Mucosa of stomach (tissue), 1 donor: Measurements from ENCODE around the gene PDE8B.

Experiments
- H3K27me3 ChIP-seq: one replicate; pipeline ENCODE4 v1.7.0; 2013; ENCODE audit warnings: mild to moderate bottlenecking, low read length; ENCODE audit not compliant: control insufficient read depth, insufficient read depth
- H3K36me3 ChIP-seq: one replicate; pipeline ENCODE4 v1.7.0; 2013; ENCODE audit warnings: low read length; ENCODE audit not compliant: control insufficient read depth, insufficient read depth
- H3K4me1 ChIP-seq: one replicate; pipeline ENCODE4 v1.7.0; 2013; ENCODE audit warnings: mild to moderate bottlenecking, low read length; ENCODE audit not compliant: control insufficient read depth, insufficient read depth
- H3K4me3 ChIP-seq: one replicate; pipeline ENCODE4 v1.7.0; 2013; ENCODE audit warnings: low read length
- H3K9ac ChIP-seq: one replicate; pipeline ENCODE4 v1.7.0; 2013; ENCODE audit warnings: mild to moderate bottlenecking, low read length, moderate library complexity
- H3K9me3 ChIP-seq: one replicate; pipeline ENCODE4 v1.7.0; 2013; ENCODE audit warnings: mild to moderate bottlenecking, low read length, moderate library complexity; ENCODE audit not compliant: control insufficient read depth
- donor health status: Pancreatic carcinoma.

PDE8B gene

DNA sequence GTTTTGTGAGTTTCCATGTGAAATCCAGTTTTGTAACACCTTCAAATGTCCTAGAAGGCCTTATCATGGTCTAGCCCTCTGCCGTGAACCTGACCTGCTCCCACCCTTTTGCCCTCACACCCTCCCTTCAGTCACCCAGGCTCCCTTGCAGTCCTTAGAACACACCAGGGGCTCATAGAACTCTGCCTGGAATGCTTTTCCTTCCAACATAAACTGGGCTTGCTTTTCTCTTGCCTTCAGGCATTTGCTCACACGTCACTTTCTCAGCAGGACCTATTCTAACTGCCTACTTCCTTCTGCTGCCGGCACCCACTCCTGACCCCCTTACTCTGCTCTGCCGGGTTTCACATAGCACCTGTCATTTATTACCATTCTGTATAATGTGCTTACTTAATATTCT lies 111.9 kb downstream of the PDE8B start:
- H3K9me3 ChIP-seq, result no peaks in the 10 kb centered on the region
- no peak overlapping the region for H3K4me3 ChIP-seq
- H3K27me3 ChIP-seq, result no peaks in the 10 kb centered on the region
- no peaks in the 10 kb centered on the region for H3K36me3 ChIP-seq
- no peaks in the 10 kb centered on the region for H3K4me1 ChIP-seq
- no peak overlapping the region for H3K9ac ChIP-seq

DNA sequence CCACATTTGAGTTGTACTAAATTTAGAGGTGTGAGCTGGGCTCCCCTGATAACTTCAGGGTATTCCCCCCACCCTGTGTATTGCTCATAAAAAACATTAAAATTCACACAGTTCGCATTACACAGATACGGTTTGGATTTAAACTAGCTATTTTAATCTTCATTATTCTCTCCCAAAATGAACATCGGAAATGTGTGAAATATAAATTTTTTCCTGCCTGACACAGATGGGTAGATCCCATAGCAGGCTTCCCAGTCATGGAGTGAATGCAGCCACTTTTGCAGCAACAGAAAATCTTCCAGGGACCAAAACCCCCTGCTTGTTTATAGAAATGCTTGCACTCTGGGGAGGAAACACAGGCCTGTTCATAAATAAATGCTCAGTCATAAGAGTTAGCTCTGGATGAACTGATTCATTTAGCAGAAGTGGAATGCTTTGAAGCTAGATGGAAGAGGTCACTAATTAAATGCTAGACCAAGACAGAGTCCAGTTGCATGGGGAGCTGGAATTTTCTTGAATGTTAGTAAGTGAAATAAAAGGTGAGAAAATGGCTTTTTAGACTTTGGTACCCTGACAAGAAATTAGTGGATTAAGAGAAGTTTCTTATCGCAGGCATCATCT lies 115.6 kb downstream of the PDE8B start:
- no peak overlapping the region for H3K9ac ChIP-seq
- H3K27me3 ChIP-seq, result no peaks in the 10 kb centered on the region
- no peak overlapping the region for H3K4me3 ChIP-seq
- H3K9me3 ChIP-seq, result no peaks in the 10 kb centered on the region
- no peaks in the 10 kb centered on the region for H3K36me3 ChIP-seq
- H3K4me1 ChIP-seq, result no peaks in the 10 kb centered on the region

- Histone ChIP-seq H3K9ac (no peak overlapping the region), H3K4me3 (no peak overlapping the region), H3K36me3 (no peaks in the 10 kb centered on the region), H3K4me1 (no peaks in the 10 kb centered on the region), H3K27me3 (no peaks in the 10 kb centered on the region), H3K9me3 (no peaks in the 10 kb centered on the region)
Observed at GRCh38 chr5:77326986-77327734, 116.7 kb downstream of the PDE8B start.

- Histone ChIP-seq H3K36me3 (no peaks in the 10 kb centered on the region), H3K9ac (no peak overlapping the region), H3K4me3 (no peak overlapping the region), H3K9me3 (no peaks in the 10 kb centered on the region), H3K4me1 (no peaks in the 10 kb centered on the region), H3K27me3 (no peaks in the 10 kb centered on the region)
Observed at GRCh38 chr5:77328930-77329647, 118.6 kb downstream of the PDE8B start.

- Histone ChIP-seq H3K4me3 (no peak overlapping the region), H3K36me3 (no peaks in the 10 kb centered on the region), H3K9ac (no peak overlapping the region), H3K4me1 (no peaks in the 10 kb centered on the region), H3K27me3 (no peaks in the 10 kb centered on the region), H3K9me3 (no peaks in the 10 kb centered on the region)
Observed at GRCh38 chr5:77329664-77330430, 119.4 kb downstream of the PDE8B start.

DNA sequence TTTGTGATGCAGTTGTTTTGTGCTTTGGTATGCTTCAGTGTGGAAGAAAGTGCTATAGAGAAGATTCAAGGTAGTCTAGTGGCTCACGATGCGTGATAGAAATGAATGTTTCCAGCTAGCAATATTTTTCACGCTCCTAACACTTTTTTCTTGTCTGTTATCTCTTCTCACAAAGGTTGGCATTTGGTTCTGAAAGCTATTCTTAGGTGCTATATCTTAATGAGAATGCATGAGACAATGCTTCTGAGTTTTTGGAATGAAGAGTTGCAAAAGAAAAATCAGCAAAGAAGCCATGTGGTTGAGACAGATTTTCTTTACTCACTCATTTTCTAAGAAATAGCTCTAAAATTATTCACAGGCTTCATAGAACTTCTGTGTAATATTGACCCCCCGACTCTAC lies 122.6 kb downstream of the PDE8B start:
- H3K9me3 ChIP-seq, result no peaks in the 10 kb centered on the region
- no peak overlapping the region for H3K9ac ChIP-seq
- H3K4me3 ChIP-seq, result no peak overlapping the region
- no peaks in the 10 kb centered on the region for H3K27me3 ChIP-seq
- H3K36me3 ChIP-seq, result no peaks in the 10 kb centered on the region
- no peaks in the 10 kb centered on the region for H3K4me1 ChIP-seq

DNA sequence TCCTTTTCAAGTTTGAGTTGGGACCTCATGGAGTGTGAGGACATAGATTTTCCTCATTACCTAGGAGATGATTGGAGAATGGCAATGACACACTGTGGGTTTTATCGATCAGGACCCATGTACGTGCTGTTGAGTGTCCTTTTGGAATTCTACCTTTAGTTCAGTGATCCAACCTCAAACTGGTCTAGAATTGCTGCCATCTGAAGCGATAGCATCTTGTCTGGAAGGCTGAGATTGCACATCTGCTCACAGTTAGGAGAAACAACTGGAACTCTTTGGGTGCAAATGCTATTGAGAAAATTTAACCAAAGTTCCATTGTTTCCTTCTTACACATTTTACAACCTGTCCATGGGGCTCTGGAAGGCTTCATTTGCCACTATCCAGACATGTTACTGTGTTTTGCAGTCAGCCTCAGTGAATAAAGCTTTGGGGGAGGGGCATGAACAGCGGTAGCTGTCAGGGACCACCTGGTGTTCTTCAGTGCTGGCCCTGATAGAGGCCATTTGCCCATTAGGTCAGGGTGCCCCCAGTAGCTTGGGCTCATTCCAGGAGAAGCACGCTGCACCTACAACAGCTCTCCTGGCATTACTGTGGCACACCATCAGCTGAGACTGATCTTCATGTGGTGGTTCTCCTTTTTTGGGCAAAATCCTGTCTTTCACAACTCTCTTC lies 123.1 kb downstream of the PDE8B start:
- no peaks in the 10 kb centered on the region for H3K9me3 ChIP-seq
- no peak overlapping the region for H3K4me3 ChIP-seq
- no peaks in the 10 kb centered on the region for H3K36me3 ChIP-seq
- no peaks in the 10 kb centered on the region for H3K4me1 ChIP-seq
- H3K27me3 ChIP-seq, result no peaks in the 10 kb centered on the region
- no peak overlapping the region for H3K9ac ChIP-seq

DNA sequence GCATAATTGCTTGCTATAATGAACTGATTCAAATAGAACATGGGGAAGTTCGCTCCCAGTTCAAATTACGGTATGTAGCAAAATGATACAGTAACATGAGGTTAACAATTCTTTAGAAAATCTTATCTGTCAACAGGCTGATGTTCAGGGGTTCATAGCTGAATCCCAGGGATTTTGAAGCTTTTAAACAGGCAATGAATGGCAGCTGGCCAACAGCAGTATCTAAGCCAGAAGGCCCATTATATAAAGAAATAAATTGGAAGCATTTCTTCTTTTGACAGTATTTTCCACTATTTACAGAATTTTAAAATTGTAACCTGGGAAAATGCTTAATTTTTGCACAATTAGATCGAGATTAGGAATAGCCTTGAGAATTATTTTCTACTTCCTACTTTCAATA lies 126.8 kb downstream of the PDE8B start:
- Histone ChIP-seq H3K9ac (no peak overlapping the region), H3K27me3 (no peaks in the 10 kb centered on the region), H3K4me3 (no peak overlapping the region), H3K4me1 (no peaks in the 10 kb centered on the region), H3K9me3 (no peaks in the 10 kb centered on the region), H3K36me3 (no peaks in the 10 kb centered on the region)

DNA sequence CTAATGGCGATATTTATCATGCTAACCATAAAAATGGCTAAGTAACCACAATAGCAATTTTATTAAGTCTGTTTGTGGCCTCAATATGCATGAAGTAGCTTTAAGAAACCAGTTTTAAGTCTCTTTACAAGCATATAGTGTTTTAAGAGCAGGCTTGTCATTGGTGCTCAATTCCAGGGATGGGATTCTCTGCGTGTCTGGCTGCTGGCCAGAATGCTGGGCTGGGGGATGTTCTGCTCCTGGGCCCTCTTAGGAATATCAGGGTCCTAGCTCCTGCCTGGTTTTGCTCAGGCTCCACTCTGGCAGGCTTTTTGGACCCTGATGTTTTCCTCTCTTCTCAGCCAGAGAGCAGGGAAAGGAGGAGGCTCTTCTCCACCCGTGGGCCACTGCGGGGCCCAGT lies 127.2 kb downstream of the PDE8B start:
- H3K4me3 ChIP-seq, result no peak overlapping the region
- H3K27me3 ChIP-seq, result no peaks in the 10 kb centered on the region
- no peaks in the 10 kb centered on the region for H3K36me3 ChIP-seq
- H3K9me3 ChIP-seq, result no peaks in the 10 kb centered on the region
- H3K4me1 ChIP-seq, result no peaks in the 10 kb centered on the region
- no peak overlapping the region for H3K9ac ChIP-seq

GRCh38 chr5:77339337-77339890 lies 128.9 kb downstream of the PDE8B start:
- no peaks in the 10 kb centered on the region for H3K36me3 ChIP-seq
- H3K4me3 ChIP-seq, result no peak overlapping the region
- no peak overlapping the region for H3K9ac ChIP-seq
- no peaks in the 10 kb centered on the region for H3K27me3 ChIP-seq
- H3K4me1 ChIP-seq, result no peaks in the 10 kb centered on the region
- H3K9me3 ChIP-seq, result no peaks in the 10 kb centered on the region

GRCh38 chr5:77343165-77343564 lies 132.7 kb downstream of the PDE8B start:
- H3K27me3 ChIP-seq, result no peaks in the 10 kb centered on the region
- no peaks in the 10 kb centered on the region for H3K9me3 ChIP-seq
- H3K4me3 ChIP-seq, result no peak overlapping the region
- H3K9ac ChIP-seq, result no peak overlapping the region
- no peaks in the 10 kb centered on the region for H3K36me3 ChIP-seq
- H3K4me1 ChIP-seq, result no peaks in the 10 kb centered on the region
